Occipital lobe (tissue), 2 donors: Measurements from ENCODE around the gene OR10A2. TPM values are rescaled to one million over a fixed set of nuclear protein-coding genes. Genes with fewer than 3 reads are reported as not detected.
"Not testable (repeated sequence)": the region's sequence is repeated elsewhere in the genome, so short reads cannot be mapped to it uniquely, and the experiment has no call there.

Experiments
- DNase-seq: peaks from one replicate; lab custom pipeline; 2025; lab: John Stamatoyannopoulos, UW
- total RNA-seq: library from RNA; depleted of rRNA; stranded (reverse); fragments of >200 nt; gene quantifications from one replicate; pipeline ENCODE4 v1.2.3, GENCODE V29; 2014

OR10A2 gene
- total RNA-seq, 1 donor from 2014 or later, result not detected

DNA sequence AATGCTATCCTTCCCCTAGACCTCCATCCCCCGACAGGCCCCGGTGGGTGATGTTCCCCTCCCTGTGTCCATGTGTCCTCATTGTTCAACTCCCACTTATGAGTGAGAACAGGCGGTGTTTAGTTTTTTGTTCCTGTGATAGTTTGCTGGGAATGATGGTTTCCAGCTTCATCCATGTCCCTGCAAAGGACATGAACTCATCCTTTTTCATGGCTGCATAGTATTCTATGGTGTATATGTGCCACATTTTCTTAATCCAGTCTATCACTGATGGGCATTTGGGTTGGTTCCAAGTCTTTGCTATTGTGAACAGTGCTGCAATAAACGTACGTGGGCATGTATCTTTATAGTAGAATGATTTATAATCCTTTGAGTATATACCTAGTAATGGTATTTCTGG lies 24.9 kb downstream of the OR10A2 start:
- not testable (repeated sequence) for DNase-seq

DNA sequence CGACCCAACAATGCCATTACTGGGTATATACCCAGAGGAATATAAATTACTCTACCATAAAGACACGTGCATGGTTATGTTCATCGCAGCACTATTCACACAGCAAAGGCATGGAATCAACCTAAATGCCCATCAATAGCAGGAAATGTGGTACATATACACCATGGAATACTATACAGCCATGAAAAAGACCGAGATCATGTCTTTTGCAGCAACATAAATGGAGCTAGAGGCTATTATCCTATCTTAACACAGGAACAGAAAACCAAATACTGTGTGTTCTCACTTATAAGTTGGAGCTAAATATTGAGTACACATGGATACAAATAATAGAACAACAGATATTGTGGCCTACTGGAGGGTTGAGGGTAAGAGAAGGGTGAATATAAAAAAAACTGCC lies 26.0 kb downstream of the OR10A2 start:
- no peak for DNase-seq

DNA sequence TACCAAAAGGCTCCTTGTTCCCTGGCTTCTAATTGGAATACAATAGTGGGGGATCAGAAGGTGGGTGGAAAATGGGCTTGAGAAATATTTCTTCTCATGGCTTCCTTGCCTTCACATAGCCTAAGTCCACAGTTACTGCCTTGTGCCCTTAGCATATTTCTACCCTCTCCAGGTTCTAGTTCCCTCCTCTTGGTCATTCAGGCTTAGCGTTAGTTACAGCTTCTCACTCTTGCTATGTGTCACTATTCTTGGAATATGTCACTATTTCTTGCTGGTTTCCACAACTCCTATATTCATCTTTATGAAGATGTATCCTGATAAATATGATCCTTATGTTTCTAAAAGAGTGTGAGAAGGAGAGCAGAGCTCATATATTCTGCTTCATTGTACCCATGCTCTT lies 27.0 kb downstream of the OR10A2 start:
- no peak for DNase-seq

DNA sequence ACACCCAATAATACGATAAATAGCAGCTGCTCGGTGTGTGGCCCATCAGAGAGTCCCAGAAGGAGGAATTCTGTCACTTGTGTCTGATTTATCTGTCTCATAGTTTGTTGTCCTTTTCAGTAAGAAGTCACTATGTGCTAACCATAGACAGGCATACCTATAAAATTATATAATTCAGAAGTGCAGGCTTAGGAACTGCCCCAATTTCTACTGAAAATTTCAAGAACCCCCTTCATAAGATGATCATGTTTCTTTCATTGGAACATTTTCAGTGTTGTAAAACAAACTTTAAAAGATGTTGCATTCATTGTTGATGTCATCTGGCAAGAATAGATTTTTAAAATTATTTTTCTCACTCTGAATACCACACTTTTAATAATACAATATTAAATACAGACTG lies 29.5 kb downstream of the OR10A2 start, which contains the start of gene OR2D2:
Gene OR2D2, minus strand, starts transcription at position 101 of the 400 bp plus-strand sequence. Its CDS starts 0 bp downstream, at position 101.
- DNase-seq, result no peak

DNA sequence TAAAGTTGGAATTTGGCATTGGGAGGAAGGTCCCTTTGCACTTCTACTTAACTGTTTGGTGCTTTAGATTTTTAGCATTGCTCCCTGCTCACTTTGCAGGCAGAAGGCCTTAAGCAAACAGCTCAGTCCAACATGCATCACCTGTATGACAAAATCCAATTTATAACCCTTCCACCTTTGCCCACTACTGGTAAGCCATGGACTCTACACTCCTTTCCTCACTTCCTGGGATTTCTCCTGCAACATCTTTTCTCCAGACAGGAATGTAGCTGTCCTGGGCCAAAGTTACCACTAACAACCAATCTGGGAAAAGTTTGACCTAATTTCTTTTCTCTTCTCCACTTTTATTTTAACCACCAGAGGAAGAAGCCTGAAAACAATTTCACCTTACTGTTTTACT lies 31.2 kb downstream of the OR10A2 start:
- DNase-seq, result no peak

DNA sequence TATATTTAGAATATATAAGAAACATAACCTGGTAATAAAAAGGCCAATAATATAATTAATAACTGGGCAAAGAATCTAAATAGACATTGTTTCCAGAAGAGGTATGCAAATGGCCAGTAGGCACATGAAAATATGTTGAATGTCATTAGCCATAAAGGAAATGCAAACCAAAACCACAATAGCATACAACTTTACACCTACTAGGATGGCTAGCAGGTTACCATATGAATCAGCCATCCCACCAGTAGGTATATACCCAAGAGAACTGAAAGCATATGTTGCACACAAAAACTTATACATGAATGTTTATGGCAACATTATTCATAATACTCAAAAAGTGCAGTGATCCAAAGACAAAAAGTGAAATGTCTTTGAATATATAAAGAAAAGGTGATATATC lies 32.2 kb downstream of the OR10A2 start:
- no peak for DNase-seq

DNA sequence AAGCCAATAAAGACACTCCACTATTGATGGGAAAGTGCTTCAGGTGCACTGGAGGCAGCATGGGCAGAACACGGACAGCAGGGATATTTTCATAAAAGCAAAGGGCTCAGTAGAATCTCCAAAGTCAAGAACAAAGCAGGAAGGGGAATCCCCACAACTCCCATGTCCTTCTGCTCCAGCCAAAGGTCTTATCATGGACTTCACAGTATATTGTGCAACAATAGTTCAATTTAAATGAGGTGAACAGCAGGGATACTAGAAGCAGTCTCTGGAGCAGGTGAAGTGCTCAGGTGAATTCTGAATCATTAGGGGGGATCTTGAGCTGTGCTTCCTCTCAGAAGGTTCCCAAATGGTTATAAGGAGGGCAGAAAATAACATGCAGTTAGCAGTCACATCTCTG lies 36.1 kb downstream of the OR10A2 start:
- DNase-seq, result no peak

DNA sequence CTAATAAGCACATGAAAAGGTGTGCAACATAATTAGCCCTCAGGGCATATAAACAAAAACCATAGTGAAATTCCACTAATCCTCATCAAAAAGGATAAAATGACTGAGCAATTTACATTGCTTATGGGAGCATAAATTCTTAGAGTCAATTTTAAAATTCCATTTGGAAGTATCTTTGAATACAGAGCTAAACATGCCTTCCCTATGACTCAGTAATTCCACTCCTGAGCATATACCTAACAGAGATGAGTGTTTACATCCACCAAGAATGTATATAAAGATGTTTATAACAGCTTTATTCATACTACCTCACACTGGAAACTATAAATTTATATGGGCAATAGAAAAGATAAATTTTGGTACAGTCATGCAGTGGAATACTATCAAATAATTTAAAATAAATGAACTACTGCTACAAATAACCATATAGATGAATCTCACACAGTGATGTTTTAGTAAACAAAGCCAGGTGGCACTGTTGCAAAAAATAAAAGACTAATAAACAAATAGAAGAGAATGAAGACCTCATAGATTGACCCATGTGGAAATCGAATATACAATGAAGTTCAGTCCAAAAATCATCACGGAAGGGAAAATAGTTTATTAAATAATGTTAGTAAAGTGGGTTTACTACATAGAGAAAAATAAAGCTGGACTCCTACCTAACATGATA lies 37.6 kb downstream of the OR10A2 start:
- DNase-seq, result no peak

DNA sequence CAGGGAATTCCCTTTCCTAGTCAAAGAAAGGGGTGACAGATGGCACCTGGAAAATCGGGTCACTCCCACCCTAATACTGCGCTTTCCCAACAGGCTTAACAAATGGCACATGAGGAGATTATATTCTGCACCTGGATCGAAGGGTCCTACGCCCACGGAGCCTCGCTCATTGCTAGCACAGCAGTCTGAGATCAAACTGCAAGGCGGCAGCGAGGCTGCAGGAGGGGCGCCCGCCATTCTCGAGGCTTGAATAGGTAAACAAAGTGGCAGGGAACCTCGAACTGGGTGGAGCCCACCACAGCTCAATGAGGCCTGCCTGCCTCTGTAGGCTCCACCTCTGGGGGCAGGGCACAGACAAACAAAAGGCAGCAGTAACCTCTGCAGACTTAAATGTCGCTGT lies 41.9 kb downstream of the OR10A2 start:
- DNase-seq, result not testable (repeated sequence)

DNA sequence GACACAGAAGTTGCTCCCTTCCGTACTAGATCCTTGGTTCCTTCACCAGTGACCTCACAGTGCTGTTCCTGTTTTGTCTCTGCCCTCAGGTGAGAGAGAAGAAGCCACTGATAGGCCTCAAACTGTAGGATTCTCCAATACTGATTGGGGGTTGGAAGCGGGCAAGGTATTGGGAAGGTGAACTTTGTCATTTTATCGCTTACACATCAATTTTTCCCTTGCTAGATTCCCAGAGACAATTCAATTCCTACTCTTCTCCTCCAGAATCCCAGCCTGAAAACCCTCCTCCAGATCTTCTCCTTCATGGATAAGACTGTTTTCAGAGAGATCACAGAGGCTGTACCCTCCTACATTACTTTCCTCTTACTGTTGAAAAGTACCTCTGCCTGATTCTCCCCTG lies 48.5 kb downstream of the OR10A2 start:
- no peak for DNase-seq

DNA sequence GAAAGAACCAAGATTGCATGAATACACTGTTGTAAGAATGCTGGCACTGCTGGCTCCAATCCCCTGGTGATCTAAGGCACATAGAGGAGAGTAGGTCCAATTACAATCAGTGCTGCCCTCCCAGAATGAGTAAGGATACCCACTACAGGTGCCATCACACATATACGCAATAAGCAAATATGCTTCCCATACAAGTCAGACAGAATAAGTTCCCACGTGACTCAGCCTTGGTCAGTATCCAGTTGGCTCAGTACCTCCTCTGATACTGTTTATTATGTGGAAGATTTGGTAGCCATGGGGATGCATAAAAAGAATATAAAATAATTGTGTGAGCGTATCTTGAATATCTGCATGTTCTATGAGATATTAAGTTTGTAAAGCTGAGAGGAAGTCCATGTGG lies 49.1 kb downstream of the OR10A2 start:
- DNase-seq, result no peak

DNA sequence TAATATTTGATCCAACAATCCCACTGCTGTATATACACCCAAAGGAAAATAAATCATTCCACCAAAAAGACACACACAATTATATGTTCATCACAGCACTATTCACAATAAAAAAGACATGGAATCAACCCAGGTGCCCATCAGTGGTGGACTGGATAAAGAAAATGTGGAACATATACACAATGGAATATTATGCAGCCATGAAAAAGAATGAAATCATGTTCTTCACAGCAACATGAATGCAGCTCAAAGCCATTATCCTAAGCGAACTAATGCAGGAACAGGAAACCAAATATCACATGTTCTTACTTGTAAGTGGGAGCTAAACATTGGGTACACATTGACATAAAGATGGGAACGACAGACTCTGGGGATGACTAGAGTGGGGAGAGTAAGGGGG lies 56.8 kb downstream of the OR10A2 start:
- DNase-seq, result no peak

DNA sequence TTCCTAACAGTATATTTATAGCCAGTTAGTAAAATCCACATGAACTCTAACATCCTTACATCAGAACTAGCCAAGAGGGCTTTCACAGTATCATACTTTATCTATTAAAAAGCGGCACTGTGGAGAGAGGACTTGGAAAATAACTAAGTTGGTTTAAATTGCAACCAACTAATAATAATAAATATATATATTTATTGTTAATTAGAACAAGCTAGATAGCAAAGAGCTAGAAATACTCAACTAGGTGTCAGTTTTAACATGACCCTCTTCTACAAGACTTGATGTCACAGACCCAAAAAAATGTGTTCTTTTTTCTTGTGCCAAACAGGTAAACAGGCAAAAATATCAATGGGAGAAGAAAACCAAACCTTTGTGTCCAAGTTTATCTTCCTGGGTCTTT lies 57.8 kb downstream of the OR10A2 start, which contains the start of gene OR2D3:
Gene OR2D3, plus strand, starts transcription at position 301 of the 400 bp plus-strand sequence. Its CDS starts 0 bp downstream, at position 301.
- no peak for DNase-seq

Other genes starting within 250 kb of the OR10A2 start
- gene TPP1, start 243.6 kb upstream of the OR10A2 start, total RNA-seq, result 7.3 TPM
- gene DCHS1, start 207.2 kb upstream of the OR10A2 start, total RNA-seq, result 49.9 TPM
- gene MRPL17, start 179.7 kb upstream of the OR10A2 start, total RNA-seq, result 22.3 TPM
- gene OR2AG2, start 91.1 kb upstream of the OR10A2 start, total RNA-seq, result 0.47 TPM
- not detected for gene OR2AG1, start 80.0 kb upstream of the OR10A2 start, total RNA-seq
- 0.47 TPM for gene OR6A2, start 63.4 kb upstream of the OR10A2 start, total RNA-seq
- gene OR10A5, start 17.4 kb upstream of the OR10A2 start, total RNA-seq, result not detected
- gene OR10A4, start 13.6 kb downstream of the OR10A2 start, total RNA-seq, result not detected
- 0.31 TPM for gene OR2D2, start 29.4 kb downstream of the OR10A2 start, total RNA-seq
- gene OR2D3, start 57.9 kb downstream of the OR10A2 start, total RNA-seq, result not detected
- 5.6 TPM for gene ZNF215, start 63.4 kb downstream of the OR10A2 start, total RNA-seq
- 17.9 TPM for gene ZNF214, start 157.3 kb downstream of the OR10A2 start, total RNA-seq
- 0.94 TPM for gene NLRP14, start 157.4 kb downstream of the OR10A2 start, total RNA-seq
- gene RBMXL2, start 225.9 kb downstream of the OR10A2 start, total RNA-seq, result not detected